Stimulated activated CD4-positive, alpha-beta T cell treated with anti-CD3 and anti-CD28 coated beads, Interleukin-12 subunit alpha, Interleukin-12 subunit beta, amount 100 ng/mL, for 24 hours (primary cell): ENCODE results near the gene AFG1L.

Source experiments
- DNase-seq, 2 experiments: peaks; one replicate each; pipeline ENCODE4 v3.0.0-alpha.2; 2020; ENCODE audit warnings: low read depth in 2 of 2

AFG1L gene

GRCh38 chr6:108453601-108454185 lies 158.8 kb downstream of the AFG1L start:
- no peak for DNase-seq

DNA sequence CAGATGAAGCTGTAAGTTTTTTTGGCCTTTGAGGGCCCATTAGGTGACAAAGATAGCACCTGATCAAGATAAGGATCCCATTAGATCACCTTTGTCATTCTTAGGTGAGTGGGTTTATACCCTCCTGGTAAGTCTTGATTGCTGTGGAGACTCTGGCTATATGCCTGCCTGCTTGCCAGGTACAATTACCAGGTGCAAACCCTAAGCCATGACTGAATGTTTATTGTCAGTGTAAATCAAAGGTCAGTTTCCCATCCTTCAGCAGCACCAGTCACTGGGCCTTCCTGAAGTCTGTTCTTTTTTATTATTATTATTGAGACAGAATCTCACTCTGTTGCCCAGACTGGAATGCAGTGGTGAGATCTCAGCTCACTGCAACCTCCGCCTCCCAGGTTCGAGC lies 159.5 kb downstream of the AFG1L start:
- no peak for DNase-seq

DNA sequence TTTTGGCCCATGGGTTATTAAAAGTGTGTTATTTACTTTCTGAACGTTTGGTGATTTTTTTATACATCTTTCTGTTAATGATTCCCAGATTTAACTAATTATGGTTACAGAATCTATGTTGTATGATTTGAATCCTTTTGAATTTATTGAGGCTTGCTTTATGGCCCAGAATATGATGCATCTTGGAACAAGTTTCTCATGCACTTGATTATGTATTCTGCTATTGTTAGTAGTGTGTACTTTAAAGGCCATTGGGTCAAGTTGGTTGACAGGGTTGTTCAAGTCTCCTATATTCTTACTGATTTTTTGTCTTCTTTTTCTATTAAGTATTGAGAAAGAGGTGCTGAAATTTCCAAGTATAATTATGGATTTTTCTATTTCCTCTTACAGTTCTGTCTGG lies 160.8 kb downstream of the AFG1L start:
- no peak for DNase-seq

DNA sequence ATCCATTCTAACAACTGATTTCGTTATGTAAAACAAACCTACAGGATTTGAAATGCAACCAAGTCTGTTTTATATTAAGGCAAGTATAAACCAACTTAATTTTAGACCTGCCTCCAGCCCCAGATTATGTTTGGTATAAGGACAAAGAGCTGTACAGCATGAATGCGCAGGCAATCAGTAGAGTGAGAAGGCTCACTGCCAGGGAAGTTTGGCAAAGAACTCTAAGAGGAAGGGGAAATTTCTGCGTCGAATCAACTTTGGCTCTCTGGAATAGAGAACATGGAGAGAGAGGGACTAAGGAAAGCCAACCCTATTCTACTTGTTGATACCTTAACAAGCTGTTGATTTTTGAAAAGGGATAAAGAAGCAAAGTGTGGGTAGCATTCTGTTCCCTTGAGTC lies 168.9 kb downstream of the AFG1L start:
- DNase-seq, result no peak

- no peak for DNase-seq
These were observed 169.7 kb downstream of the AFG1L start for GRCh38 chr6:108464418-108465097.

DNA sequence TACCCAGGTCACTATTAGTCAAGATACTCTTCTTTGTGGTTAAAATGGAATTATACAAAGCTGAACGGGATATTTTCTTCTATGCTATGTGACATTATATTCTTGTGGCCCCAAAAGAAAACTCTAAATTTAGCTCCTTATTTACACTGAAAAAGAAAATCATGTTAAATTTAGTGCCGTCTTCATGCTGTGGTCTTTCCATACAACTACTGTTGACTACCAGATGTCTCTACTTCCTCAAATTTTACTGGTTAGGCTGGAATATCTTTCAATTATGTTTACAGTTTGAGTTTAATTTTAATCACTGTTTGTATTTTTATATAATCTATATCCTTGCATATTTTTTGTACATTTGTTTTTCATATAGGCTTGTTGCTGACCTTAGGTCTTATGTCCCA lies 170.2 kb downstream of the AFG1L start:
- no peak for DNase-seq

DNA sequence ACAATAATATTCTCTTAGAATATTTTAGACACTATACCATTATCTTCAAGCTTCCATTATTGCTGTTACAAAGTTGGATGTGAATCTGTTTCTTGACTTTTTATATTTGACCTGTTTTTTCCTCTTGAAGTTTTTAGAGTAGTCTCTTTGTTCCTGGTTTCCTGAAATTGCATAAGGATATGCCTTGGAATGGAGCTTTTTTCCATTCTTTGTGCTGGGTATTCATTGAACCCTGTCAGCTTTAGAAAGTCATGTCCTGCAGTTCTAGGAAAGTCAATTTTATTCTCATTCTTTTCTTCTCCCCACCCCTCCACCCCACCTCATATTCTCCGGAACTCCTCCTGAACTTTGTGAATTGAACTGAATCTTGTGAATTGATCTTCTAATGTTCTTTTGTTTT lies 173.5 kb downstream of the AFG1L start:
- no peak for DNase-seq

GRCh38 chr6:108469316-108469715 lies 174.5 kb downstream of the AFG1L start:
- DNase-seq, result no peak

DNA sequence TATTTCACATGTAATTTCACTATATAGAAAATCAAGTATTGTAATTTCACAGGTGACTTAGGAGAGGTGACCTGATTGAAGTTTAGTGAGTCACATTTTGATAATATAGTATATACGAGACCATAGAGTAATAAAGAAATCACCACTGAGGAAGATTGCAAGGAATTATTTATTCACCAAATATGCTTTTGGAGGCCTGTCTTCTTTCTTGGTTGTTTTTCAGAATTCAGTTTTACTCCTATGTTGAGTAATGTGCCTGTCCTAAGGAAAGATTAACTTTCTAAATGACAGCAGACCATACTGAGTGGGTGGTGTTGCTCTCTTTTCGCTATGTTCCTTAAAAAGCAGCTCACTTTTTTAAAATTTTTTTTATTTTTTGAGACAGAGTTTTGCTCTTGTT lies 178.3 kb downstream of the AFG1L start:
- no peak for DNase-seq

- no peak for DNase-seq
These were observed 181.5 kb downstream of the AFG1L start for GRCh38 chr6:108476376-108476775.

GRCh38 chr6:108476847-108477430 lies 182.1 kb downstream of the AFG1L start:
- no peak for DNase-seq

GRCh38 chr6:108482559-108482958 lies 187.7 kb downstream of the AFG1L start:
- no peak for DNase-seq

GRCh38 chr6:108484016-108484415 lies 189.2 kb downstream of the AFG1L start:
- no peak for DNase-seq

DNA sequence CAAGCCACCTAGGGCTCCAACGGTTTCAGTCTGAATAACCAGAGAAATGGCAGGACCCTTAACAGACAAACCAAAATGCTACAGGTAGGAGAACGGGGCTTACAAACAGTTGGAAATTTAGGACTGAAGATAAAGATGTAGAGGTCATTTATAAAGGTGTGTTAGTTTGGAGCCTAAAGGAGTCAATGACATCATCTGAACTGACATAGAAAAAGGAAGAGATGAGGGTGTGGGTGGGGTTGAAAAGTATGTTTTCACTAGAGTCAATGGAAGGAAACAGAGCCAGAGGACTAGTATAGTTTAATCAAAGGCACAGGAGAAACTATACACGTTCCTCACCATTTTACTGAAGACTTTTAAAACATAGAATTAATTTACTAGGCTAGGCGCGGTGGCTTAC lies 194.8 kb downstream of the AFG1L start:
- DNase-seq, result no peak

DNA sequence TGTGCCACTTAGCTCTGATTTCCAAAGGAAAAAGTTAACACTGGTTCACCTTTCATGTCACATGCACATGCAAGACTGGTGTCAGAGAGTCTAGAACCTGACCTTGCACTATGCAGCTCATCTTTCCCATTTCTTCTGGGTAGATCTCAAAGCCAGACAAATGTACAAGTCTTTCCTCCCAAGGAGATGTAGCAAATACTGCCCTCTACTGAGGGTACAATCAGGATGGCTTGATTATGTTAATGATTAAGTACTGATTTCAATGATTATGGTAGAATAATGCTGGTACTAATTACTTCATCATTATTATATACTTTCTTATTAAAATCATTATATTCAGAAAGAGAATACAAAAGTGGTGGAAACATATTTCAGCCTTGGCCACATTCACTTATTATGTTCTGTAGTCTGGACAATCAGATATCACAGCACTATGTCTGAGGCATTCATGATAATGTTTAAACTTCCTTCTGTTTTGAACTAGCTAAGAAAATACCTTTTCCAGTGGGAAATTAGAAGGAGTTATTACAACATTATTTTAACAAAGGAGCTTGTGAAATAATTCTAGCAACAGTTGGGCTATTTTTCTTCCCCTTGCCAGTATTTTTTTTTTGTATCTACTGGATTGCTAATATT lies 197.4 kb downstream of the AFG1L start:
- no peak for DNase-seq

GRCh38 chr6:108494434-108494833 lies 199.6 kb downstream of the AFG1L start:
- no peak for DNase-seq

DNA sequence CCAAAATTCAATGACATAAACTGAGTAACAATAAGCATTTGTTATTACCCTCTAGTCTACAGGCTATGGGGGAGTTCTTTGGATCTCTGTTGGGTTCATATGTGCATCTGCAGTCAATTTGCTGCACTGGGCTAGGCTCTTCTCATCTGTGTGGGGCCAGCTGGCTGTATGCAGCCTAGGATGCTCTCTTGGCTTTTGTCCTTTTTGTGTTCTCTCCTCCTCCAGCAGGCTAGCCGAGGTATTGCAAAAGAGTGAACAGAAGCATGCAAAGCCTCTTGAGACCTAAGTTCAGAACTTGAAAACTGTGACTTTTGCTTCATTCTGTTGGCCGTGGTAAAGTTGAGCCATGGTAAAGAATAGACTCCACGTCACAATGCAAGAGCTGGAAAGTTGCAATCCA lies 203.0 kb downstream of the AFG1L start:
- DNase-seq, result no peak

- no peak for DNase-seq
These were observed 206.7 kb downstream of the AFG1L start for GRCh38 chr6:108501559-108501958.

GRCh38 chr6:108502832-108503231 lies 208.0 kb downstream of the AFG1L start:
- no peak for DNase-seq

GRCh38 chr6:108507316-108507715 lies 212.5 kb downstream of the AFG1L start:
- no peak for DNase-seq

DNA sequence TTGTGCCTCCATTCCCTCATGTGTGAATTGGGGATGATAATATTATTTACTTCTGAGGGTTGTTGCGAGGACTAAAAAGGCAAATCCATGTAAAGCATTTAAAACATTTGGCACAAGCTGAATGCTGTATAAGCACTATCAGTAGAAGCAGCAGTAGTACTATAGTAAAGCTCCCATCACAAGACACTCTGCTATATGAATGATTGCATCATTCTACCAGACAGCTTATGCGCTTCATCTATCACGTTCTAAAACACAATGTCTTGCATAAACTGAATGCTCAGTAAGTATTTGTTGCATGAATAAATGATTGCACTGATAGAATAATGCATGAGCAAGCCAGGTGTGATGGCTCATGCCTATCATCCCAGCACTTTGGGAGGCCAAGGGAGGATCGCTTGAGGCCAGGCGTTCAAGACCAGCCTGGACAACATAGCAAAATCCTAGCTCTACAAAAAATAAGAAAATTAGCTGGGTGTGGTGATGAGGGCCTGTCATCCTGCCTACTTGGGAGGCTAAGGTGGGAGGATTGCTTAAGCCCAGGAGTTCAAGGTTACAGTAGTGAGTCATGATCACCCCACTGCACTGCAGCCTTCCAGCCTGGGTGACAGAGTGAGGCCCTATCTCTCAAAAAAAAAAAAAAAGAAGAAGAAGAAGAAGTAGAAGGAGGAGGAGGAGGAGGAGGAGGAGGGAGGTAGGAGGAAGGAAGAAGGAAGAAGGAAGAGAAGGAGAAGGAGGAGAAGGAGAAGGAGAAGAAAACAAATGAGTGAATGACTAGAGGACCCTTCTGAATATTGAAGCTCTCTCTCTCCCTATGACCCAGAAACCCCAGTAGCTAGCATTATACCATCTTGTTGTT lies 215.8 kb downstream of the AFG1L start:
- no peak for DNase-seq
